Stimulated activated CD4-positive, alpha-beta T cell treated with anti-CD3 and anti-CD28 coated beads, Interleukin-12 subunit alpha, Interleukin-12 subunit beta, amount 100 ng/mL, for 4 hours (primary cell): ENCODE results near the gene TEDC2.

Source experiments
- DNase-seq: peaks from one replicate; pipeline ENCODE4 v3.0.0-alpha.2; 2020

The TEDC2 gene

DNA sequence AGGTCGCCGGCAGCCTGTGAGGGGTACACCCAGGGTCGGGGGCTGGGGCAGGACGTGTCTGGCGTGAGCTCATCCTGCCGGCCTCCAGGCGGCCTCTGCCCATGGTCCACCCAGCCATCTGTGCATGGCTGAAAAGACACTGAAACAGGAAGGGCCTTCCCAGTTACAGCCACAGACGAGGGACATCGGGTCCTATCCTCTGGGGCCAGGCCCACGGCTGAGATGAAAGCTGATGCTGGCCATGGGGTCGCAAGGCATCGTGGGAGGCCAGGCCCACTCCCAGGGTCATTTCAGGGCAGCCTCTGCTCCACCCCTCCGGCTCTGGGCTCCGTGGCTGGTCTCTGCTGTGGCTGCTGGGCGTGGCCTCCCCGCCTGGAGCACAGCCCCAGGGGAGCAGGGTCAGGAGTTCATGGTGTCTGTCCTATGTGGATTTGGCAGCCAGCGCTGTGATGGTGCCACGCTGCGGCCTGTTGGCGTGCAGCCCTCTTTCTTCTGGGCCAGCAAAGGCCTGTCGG is 37.3 kb downstream of the TEDC2 start:
- no peak for DNase-seq

DNA sequence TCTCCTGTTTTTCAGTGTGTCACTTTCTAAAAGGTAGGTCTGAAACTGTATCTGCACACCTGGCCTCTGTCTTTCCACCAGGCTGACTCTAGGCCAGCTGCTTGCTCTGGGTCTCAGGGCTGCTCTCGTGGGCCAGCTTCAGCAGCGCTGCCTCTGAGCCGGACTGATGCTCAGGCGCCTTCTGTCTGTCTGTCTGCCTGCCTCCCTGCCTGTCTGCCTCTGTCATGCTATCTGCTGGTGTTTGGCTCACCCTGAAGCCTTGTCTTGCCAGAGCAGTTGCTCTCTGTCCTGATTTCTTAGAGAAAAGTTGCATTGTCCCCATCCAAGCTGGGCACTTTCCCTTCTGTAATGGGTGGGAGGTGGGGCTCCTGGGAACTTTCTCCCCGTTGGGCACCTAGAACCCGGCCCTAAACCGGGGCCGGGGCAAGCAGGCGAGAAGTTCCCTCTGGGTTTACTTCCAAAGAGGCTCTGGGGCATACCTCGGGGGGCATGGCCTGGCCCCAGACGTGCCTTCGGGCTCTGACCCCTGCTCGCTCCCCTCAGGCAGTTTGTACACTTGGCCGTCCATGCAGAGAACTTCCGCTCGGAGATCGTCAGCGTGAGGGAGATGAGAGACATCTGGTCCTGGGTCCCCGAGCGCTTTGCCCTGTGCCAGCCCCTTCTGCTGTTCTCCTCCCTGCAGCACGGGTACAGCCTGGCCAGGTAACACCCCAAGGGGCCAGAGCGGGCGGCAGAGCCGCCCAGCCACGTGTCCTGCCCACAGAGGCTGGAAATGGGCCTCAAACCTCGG is 38.0 kb downstream of the TEDC2 start:
- no peak for DNase-seq

DNA sequence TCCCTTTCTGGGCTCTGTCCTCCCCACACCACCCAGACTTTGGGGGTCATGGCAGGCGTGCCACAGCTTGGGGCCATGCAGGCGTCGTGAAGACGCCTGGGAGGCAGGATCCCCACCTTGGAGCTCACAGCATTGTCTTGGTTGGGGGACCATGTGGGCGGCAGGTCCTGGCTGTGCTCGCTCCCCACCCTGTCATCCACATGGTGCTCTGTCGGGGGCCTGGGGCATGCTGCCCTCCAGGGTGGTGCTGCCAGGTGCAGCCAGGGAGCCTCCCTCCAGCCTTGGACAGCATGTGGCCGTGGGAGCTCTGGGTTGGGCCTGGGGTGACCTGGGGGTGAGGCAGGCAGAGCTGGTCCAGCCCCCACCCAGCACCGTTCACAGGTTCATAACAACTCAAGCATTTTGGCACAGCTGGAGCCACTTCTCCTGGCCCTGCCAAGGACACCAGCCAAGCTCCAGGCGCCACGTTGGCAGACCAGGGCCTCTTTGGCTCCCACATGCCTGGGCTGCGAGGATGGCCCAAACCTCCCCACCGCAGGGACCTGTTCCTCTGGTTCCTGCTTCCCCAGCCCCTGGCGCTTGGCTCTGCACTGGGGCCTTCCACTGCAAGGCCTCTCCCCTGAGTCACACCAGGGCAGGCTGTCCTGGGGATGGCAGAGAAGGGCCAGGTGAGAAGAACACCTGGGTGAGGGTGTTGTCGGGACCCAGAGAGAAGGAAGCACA is 38.8 kb downstream of the TEDC2 start:
- DNase-seq = no peak

DNA sequence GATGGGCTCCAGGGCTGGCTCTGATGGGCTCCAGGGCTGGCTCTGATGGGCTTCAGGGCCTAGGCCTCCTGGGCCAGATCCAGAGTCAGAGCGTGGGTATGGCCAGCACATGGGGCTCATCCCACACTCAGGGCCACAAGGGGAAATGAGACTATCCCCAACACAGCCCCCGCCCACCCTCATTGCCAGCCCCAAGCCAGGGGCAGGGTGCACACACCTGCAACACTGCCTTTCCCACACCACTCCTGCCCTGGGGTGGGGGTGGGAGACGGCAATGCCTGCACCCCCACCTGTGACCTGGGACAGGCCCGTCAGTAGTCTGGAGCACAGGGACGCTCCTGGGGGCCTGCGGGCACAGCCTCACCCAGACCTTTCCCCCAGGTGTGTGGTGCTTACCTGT is 39.5 kb downstream of the TEDC2 start:
- DNase-seq = no peak

DNA sequence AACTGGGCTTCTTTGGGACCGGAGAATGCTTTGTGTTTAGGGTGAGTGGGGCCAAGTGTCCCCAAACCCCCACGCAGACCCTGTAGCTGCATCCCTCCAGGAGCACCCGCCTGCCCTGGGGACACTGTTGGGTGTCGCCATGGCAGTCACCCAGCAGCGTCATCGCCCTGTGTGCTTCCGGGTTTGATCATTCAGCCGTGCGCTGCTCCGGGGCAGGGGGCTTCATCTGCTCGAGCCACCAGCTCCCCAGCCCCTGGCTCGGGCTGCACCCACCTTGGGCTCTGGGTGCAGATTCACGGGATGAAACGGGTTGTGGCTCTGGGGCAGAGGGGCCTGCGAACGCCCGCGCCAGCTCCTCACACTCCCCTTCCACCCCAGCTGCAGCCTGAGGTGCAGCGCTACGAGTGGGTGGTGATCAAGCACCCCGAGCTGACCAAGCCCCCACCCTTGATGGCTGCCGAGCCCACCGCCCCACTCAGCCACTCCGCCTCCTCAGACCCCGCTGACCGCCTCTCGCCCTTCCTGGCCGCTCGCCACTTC is 40.1 kb downstream of the TEDC2 start:
- no peak for DNase-seq

DNA sequence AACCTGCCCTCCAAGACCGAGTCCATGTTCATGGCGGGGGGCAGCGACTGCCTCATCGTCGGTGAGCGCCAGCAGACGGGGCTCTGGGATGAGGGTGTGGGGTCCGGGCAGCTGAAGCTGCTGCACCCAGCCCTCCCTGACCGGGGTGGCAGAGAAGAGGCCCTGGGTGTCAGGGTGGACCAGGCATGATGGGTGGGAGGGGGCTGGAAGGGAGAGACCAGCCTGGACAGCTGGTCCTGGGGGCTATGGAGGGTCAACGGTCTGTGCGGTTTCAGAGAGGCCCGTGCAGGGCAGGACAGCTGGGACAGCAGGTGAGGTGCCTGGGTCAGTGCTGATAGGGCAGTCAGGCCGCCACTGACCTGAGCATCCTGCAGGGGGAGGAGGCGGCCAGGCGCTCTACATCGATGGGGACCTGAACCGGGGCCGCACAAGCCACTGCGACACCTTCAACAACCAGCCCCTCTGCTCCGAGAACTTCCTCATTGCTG is 40.6 kb downstream of the TEDC2 start:
- no peak for DNase-seq

DNA sequence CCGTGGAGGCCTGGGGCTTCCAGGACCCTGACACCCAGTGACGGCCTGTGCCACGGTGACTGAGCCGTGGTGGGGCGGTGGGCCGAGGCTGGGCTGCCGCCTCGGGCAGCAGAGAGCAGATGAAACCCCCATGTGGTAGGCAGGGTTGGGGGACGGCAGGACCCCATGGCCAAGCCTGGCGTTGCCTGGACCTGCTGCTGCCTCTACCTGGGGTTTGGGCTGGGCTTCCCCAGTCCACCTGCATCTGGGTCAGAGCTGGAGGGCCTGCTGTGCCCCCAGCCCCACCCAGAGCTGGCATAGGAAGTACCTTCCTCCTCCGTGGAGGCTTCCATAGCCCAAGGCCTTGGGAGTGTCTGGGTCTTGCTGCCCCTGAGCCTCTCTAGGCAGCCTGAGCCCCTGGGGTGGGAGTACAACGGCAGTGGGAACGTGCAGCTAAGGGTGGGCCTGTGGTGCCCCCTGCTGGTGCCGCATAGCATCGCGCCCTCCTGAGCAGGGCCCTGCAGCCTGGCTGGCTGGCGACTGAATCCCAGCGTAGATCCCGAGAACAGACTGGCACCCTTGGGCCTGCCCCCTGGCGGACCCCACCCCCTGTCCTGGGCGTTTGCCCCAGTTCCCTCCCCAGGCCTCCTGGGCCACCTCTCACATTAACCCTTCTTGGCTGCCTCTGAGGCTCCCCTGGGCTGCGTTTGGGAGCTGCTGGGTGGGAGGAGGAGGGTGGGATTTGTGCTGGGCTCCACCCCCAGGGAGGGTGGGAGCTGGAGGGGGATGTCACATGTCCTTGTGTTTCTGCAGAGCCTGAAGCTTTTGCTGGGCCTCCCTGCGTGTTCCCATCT is 41.2 kb downstream of the TEDC2 start:
- DNase-seq = peak; percentile 78

DNA sequence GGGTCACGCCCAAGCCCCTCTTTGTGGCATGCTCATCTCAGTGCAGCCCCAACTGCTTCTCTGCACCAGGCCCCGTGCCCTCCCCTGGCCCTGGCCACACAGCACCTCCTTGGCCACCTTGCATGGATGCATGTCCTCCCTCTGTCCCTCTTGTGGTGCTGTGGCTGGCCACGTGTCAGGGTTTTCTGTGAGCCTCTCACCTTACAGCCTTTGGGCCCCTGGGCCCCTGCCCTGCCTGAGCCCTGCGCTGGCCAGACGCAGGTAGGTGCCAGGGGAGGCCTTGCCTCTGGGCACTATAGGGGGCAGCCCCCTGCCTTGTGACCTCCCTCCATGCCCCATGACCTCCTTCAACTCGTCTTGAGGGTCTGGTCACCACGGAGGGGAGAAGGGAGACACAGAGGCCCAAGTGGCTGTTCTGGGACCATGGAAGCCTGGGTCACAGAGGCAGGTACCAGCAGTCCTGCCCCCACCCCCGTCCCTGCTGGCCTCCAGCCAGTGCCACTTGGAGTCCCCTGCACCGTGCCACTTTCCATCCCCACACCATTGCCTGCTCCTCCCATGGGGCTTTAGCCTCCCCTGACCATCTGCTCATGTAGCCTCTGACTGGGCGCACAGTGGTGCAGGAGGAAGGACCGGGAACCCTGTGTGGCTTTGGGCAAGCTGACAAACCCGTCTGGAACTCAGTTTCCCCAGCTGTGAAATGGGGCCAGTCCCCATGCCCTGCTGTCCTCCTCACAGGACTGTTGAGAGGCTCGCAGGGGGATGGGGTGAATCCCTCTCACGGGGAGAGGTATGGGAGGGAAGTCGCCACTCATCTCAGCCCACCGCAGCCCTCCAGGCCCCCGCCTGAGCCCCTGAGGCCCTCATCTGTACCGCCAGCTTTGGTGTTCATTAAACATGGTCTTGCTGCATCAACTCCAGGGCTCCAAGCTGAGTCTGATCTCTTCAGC is 42.3 kb downstream of the TEDC2 start:
- DNase-seq = no peak

DNA sequence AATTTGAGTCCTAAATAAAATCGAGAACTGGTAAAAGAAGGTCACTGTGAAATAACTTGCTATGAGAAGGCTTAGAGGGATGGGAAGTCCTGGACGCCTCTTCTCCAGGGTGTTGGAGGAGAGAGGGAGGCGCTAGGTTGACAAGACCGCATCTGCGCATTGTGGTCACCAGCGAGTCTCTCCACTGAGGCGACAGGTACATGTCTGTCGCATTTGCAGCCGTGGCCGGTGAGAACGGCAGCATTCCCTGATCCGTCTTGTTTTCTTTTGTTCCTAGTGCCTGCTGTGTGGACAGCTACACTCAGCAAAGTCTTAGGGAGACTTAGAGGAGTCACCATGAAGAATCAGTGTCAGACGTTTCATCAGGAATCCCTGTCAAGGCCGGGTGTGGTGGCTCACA is 45.8 kb downstream of the TEDC2 start:
- DNase-seq = no peak

DNA sequence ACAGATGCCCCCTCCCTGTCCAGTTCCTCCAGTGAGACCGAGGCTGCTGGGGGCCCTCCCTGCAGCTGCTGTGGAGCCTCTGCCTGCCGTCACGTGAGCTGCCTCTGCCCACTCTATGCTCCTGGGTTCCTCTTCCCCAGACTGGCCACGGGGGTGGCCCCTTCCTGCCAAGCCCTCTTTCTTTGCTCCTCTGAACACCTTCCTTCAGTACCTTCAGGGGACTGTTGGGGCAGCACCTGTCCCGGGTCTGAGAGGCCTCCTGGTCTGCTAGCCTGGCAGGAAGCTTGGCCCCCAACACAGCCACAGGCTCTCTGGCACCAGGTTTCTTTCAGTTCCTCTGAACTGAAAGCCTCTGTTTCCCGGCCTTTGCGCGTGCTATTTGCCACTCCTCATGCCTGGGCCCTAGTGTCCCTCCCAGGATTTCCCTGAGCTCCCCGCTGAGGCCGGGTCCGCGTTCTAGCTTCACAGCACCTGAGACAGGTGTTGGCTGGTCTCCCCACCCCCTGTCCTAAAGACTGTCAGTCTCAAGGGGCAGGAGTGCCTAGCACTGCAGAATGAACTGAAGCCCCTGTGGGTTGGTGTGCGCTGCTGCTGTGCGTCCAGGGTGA is 47.2 kb downstream of the TEDC2 start:
- no peak for DNase-seq

DNA sequence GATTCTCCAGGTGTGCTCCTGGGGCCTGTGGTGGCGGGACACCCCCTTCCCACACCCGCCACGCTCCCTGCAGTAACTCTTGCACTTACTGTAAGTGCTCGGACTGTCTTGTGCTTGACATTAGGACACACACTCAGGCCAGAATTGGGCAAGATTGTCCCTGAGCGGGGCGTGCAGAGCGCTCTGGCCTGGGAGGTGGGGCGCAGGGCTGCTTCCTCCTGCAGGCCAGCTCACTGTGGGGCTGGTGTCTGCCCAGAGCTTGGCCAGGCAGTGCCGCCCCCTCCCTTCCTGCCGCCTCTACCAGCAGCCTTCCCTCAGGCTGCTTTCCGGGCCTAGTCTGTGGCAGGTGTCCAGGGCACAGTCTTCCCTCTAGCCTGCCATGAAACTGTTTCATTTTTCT is 47.8 kb downstream of the TEDC2 start:
- DNase-seq = no peak

DNA sequence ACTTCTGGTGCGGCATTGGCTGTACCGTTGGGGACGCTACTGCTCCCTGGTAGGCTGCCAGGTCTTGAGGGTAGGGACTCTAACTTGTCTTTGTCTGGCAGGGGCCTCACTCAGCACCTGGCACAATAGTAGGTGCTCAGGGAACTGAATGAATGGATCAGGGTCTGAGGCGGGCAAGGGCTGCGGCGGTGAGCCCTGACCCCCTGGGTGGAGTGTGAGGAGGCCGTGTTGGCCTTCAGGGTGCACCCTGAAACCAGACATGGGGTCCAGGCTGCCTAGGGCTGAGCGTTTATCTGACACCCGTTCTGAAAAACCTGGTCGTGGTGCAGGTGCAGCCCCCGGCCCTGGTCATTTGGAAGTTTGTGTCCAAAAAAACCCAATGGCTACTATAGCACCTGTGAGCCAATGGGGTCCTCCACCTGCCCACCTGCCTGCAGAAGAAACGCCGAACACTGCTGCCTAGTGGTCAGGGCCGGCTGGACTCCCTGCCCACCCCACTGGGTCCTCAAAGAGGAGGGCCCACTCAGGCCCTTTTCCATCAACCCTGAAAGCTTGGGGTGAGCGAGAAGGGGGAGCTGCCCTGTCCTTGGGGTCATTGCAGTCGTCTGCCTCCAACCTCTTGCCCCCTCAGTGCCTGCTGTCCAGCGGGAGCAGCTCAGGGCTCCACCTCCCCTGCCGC is 49.0 kb downstream of the TEDC2 start:
- no peak for DNase-seq

DNA sequence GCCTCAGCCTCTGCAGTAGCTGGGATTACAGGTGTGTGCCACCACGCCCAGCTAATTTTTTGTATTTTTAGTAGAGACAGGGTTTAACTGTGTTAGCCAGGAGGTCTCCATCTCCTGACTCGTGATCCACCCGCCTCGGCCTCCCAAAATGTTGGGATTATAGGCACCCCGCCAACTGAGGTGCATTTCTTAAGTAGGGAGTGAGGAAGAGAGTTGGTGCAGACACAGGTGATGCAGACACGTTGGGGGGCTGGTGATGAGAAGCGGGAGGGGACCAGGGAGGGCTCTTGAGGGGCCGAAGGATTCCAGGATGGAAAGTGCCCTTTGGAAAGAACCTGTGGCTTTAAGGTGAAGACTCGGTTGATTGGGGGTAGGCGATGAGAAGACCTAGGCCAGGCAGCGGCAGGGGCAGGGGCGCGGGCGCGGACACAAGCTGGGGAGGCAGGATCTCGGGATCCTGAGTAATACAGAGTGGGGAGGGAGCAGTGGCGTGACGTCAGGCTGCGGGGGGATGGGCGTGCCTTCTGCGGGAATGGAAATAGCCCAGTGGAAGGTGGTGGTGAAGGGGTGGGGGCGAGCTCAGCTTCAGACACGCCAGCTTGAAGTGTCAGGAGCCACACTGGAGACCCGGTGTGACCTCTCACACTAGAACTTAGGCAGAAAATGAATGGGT is 51.4 kb downstream of the TEDC2 start:
- no peak for DNase-seq

DNA sequence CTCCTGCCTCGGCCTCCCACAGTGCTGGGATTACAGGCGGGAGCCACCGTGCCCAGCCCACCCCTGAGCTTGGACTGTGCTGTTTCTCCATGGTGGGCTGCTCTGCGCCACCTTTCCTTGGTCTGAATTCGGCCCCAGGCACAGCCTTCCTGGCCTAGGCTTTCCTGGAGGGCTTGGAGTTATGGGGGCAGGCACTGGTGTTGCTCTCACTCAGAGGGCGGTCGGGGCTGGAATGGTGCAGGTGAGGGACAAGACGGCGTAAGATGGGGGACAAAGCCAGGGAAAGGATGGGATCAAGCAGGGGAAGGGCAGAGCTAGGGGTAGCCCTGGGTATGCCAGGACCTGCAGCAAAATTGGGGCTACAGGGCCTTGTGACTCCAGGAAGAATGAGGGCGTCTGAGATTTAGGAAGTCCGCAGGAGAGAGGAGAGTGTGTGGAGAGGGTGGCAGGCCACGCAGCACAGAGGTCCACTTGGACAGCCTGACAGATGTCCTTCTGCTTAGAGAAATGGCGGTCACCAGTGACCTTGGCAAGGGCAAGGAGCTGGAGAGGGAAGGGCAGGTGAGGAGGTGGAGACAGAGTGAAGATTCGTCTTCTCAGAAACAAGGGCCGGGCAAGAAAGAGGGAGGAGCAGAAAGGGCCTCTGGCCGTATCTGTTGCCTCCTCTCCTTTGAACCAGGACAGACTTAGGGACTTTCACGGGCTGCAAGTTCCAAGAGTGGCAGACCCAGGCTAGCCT is 52.3 kb downstream of the TEDC2 start:
- DNase-seq = no peak

DNA sequence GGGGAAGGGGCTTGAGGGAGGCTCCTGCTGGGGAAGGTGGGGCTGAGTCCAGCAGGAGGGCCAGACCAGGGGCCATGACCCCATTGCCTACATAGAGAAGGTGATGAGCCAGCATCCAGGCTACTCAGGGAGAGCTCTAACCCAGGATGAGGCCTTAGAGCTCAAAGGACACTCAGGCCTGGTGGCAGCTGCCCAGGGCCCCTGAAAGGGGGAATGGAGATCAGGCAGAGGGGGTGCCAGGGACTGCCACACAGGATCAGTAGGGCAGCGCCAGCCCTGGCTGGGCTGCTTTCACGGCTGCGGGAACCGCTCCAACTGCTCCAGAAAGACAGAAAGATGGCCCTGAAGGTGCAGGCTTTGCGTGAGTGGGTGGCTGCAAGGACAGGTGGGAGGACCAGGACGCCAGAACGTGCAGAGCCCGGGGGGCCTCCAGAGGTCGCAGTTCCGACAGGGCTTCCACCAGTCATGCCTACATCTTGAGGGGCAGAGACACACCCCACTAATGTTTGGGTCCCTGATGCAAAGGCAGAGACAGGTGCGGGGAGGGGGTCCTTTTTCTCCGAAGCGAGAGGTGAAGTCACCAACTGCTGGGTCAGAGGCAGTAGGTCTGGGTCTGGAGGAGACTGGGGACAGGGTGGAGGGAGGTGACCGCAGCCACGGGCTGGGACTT is 53.0 kb downstream of the TEDC2 start:
- no peak for DNase-seq

DNA sequence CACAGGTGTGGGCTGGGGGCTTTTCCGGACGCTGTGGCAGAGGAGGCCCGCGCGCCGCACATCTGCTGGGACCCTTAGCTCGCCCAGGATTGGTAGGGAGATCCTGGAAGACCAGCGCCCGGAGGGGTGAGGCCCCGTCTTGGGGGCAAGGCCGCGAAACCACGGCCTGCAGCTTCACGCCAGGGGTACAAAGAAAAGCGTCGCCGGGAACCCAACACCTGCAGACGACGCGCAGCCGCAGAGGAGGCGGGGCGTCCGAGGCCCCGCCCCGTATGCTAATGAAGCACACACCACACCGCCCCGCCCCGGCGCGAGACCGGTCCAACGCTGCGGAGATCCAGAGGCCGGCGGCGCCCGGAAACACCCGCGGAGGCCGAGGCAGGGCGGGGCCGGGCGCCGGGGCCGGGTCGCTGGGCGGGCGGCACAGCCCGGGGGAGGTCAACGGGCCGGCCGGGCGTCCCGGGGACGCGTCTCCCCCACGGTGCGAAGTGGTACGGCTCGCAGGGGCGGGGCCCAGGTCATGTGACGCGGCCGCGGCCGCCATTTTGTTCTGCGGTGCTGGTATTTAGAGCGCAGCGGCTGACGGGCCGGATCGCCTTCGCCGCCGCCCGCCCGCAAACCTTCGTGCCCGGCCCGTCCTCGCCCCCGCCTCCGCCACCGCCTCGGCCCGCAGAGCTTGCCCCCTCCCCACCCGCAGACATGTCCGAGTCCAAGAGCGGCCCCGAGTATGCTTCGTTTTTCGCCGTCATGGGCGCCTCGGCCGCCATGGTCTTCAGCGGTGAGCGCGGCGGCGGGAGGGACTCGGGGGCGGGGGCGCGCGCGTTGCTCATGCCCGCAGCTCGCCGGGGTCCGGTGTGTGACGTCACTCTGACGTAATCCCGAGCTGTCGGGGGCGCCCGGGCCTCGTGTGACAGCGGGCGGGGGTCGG is 53.8 kb downstream of the TEDC2 start, which contains the start of gene ATP6V0C:
TSS of gene ATP6V0C (plus strand) at position 548 of the 928 bp plus-strand sequence. CDS start at position 700, 152 bp downstream.
- peak; percentile 88 for DNase-seq
